GM19240 (cell line): Measurements from ENCODE around the gene HIGD1A.

ENCODE experiments used
- DNase-seq: peaks from one replicate; pipeline ENCODE4 v3.0.0; 2011; ENCODE audit warnings: low spot score; ENCODE audit not compliant: insufficient read length

Gene HIGD1A

GRCh38 chr3:42756681-42757213 lies 47.5 kb downstream of the HIGD1A start:
- no peak for DNase-seq

GRCh38 chr3:42755681-42756578 lies 48.4 kb downstream of the HIGD1A start:
- DNase-seq = no peak

GRCh38 chr3:42753757-42754156 lies 50.5 kb downstream of the HIGD1A start:
- DNase-seq = no peak

- no peak for DNase-seq
Observed at GRCh38 chr3:42752961-42753360, 51.3 kb downstream of the HIGD1A start.

- no peak for DNase-seq
Observed at GRCh38 chr3:42752441-42752840, 51.8 kb downstream of the HIGD1A start.

- no peak for DNase-seq
Observed at GRCh38 chr3:42751609-42752008, 52.7 kb downstream of the HIGD1A start.

GRCh38 chr3:42750834-42751233 lies 53.5 kb downstream of the HIGD1A start:
- DNase-seq = no peak

GRCh38 chr3:42749753-42750231 lies 54.5 kb downstream of the HIGD1A start:
- DNase-seq = no peak

GRCh38 chr3:42749025-42749752 lies 55.1 kb downstream of the HIGD1A start:
- DNase-seq = no peak

- DNase-seq = no peak
Observed at GRCh38 chr3:42747581-42747980, 56.7 kb downstream of the HIGD1A start.

GRCh38 chr3:42746455-42747450 lies 57.5 kb downstream of the HIGD1A start:
- DNase-seq = no peak

- no peak for DNase-seq
Observed at GRCh38 chr3:42745776-42746454, 58.4 kb downstream of the HIGD1A start.

- no peak for DNase-seq
Observed at GRCh38 chr3:42745291-42745745, 59.0 kb downstream of the HIGD1A start.

GRCh38 chr3:42743204-42743995 lies 60.9 kb downstream of the HIGD1A start:
- DNase-seq = no peak

GRCh38 chr3:42742688-42743087 lies 61.6 kb downstream of the HIGD1A start:
- no peak for DNase-seq

- no peak for DNase-seq
Observed at GRCh38 chr3:42742259-42742658, 62.0 kb downstream of the HIGD1A start.

- DNase-seq = no peak
Observed at GRCh38 chr3:42741796-42742195, 62.5 kb downstream of the HIGD1A start.

- no peak for DNase-seq
Observed at GRCh38 chr3:42739401-42740158, 64.7 kb downstream of the HIGD1A start.

GRCh38 chr3:42736531-42736930 lies 67.8 kb downstream of the HIGD1A start:
- no peak for DNase-seq
